Smooth muscle cell (in vitro differentiated cells): ENCODE data around the gene CLSTN2. TPM values are rescaled to one million over a fixed set of nuclear protein-coding genes. Genes with fewer than 3 reads are reported as not detected.

ENCODE experiments used
- DNase-seq: peaks from one replicate; lab custom pipeline; 2025; ENCODE audit not compliant: unreplicated experiment; lab: John Stamatoyannopoulos, UW
- H2AFZ ChIP-seq: fragments of 200-600 bp; sonication (generic); 2 replicates; pipeline ENCODE4 v1.6.0; 2016; ENCODE audit warnings: antibody characterized with exemption, low read depth, mild to moderate bottlenecking
- H3F3A ChIP-seq: fragments of 200-600 bp; sonication (generic); 2 replicates; pipeline ENCODE4 v1.6.0; 2017; ENCODE audit warnings: antibody characterized with exemption, low read depth
- H3K27ac ChIP-seq: fragments of 200-600 bp; sonication (generic); 2 replicates; pipeline ENCODE4 v1.5.1; 2016; ENCODE audit warnings: low read depth, mild to moderate bottlenecking
- H3K27me3 ChIP-seq: fragments of 200-600 bp; sonication (generic); 2 replicates; pipeline ENCODE4 v1.6.1; 2016; ENCODE audit warnings: low read depth, mild to moderate bottlenecking
- H3K36me3 ChIP-seq: fragments of 200-600 bp; sonication (generic); 2 replicates; pipeline ENCODE4 v1.5.1; 2016; ENCODE audit warnings: low read depth
- H3K4me1 ChIP-seq: fragments of 200-600 bp; sonication (generic); 2 replicates; pipeline ENCODE4 v1.5.1; 2016; ENCODE audit warnings: low read depth
- H3K4me2 ChIP-seq: fragments of 200-600 bp; sonication (generic); 2 replicates; pipeline ENCODE4 v1.6.0; 2016; ENCODE audit warnings: mild to moderate bottlenecking
- H3K4me3 ChIP-seq: fragments of 200-600 bp; sonication (generic); 2 replicates; pipeline ENCODE4 v1.5.1; 2016; ENCODE audit warnings: mild to moderate bottlenecking
- H3K79me2 ChIP-seq: fragments of 200-600 bp; sonication (generic); 2 replicates; pipeline ENCODE4 v1.6.0; 2016; ENCODE audit warnings: low read depth, mild to moderate bottlenecking
- H3K9ac ChIP-seq: fragments of 200-600 bp; sonication (generic); 2 replicates; pipeline ENCODE4 v1.6.0; 2016; ENCODE audit warnings: low read depth
- H3K9me3 ChIP-seq: fragments of 200-600 bp; sonication (generic); replicated peaks from 2 replicates; pipeline ENCODE4 v1.5.1; 2016; ENCODE audit warnings: low read depth
- H4K20me1 ChIP-seq: fragments of 200-600 bp; sonication (generic); 2 replicates; pipeline ENCODE4 v1.6.0; 2016; ENCODE audit warnings: low read depth
- WGBS: methylation state at CpG from one replicate; pipeline ENCODE4 v1.1.7; 2016; ENCODE audit warnings: low lambda C conversion rate; 5-methylcytosine and 5-hydroxymethylcytosine counted together
- polyA plus RNA-seq: library from polyadenylated mRNA; unstranded; fragments of >200 nt; fragmentation: Nextera tagmentation; extraction: Ambion mirVana; gene quantifications from 2 replicates; pipeline ENCODE4 v1.2.1, GENCODE V29; 2016
- total RNA-seq: library from RNA; depleted of rRNA; stranded (reverse); fragments of >200 nt; gene quantifications from 2 replicates; pipeline ENCODE4 v1.2.3, GENCODE V29; 2014
- TF ChIP-seq, protein P1 (sequence below): fragments of 200-600 bp; sonication (generic); IDR thresholded peaks from 2 replicates; pipeline ENCODE4 v1.5.1; 2017; ENCODE audit warnings: borderline replicate concordance, mild to moderate bottlenecking, antibody characterized with exemption; ENCODE audit not compliant: insufficient read depth, poor library complexity, severe bottlenecking

CLSTN2 gene
- total and polyA plus RNA-seq, 2 experiments from 2014 or later: 0.91 to 1.5 TPM

DNA sequence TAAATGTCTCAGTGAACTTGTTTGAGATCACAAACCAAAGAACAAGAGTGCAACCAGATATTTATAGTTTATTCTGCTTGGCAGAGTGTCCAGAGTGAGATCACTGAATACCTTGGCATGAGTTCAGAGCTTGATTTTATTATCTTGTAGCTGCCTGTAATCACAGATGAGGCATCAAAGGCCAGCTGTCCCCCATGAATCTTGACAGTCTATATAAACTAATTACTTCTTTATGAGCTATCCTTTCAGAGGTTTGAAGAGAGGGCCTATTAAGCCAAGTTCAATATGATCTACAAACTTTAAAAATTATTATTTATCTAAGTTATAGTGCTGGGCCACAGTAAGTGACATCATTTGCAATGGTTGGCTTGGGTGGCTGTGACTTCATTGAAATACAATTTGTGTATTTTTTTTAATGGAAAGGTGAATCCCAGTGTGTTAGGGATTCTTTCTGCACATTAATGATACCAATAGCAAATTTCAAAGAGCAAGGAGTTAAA lies 251.5 kb downstream of the CLSTN2 start:
- no peak for DNase-seq
- H4K20me1 ChIP-seq: no peaks in the 10 kb centered on the region
- H3K27me3 ChIP-seq: no peaks in the 10 kb centered on the region
- H2AFZ ChIP-seq: no peak overlapping the region
- H3K4me1 ChIP-seq: no peaks in the 10 kb centered on the region
- H3K4me2 ChIP-seq: no peak overlapping the region
- H3K79me2 ChIP-seq: no peaks in the 10 kb centered on the region
- TF ChIP-seq, protein P1, sequence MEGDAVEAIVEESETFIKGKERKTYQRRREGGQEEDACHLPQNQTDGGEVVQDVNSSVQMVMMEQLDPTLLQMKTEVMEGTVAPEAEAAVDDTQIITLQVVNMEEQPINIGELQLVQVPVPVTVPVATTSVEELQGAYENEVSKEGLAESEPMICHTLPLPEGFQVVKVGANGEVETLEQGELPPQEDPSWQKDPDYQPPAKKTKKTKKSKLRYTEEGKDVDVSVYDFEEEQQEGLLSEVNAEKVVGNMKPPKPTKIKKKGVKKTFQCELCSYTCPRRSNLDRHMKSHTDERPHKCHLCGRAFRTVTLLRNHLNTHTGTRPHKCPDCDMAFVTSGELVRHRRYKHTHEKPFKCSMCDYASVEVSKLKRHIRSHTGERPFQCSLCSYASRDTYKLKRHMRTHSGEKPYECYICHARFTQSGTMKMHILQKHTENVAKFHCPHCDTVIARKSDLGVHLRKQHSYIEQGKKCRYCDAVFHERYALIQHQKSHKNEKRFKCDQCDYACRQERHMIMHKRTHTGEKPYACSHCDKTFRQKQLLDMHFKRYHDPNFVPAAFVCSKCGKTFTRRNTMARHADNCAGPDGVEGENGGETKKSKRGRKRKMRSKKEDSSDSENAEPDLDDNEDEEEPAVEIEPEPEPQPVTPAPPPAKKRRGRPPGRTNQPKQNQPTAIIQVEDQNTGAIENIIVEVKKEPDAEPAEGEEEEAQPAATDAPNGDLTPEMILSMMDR: no peak
- H3K36me3 ChIP-seq: no peaks in the 10 kb centered on the region
- no peak overlapping the region for H3K4me3 ChIP-seq
- H3F3A ChIP-seq: no peaks in the 10 kb centered on the region
- H3K9me3 ChIP-seq: no peaks in the 10 kb centered on the region
- H3K27ac ChIP-seq: no peak overlapping the region
- H3K9ac ChIP-seq: no peak overlapping the region

DNA sequence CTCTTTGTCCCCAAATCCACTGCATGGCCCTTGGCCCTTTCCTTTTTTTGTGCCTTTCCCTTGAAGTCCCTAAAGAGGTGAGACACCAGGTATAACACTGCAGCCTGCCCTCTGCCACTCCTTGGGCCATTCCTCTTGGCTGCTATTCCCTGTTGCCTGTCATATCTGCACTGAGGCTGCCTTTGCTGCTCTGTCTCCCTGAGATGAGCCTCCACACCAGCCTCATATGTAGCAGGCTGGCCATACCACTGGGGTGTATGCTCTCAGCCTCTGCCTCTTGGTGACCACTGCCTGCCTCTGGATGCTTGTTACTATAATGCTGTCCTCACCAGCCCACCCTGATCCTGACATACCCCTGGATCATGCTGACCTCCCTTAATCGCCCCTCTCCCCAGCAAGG lies 252.0 kb downstream of the CLSTN2 start:
- no peak overlapping the region for H3K4me2 ChIP-seq
- H3K79me2 ChIP-seq: no peaks in the 10 kb centered on the region
- H3K27ac ChIP-seq: no peak overlapping the region
- H3K4me3 ChIP-seq: no peak overlapping the region
- H3F3A ChIP-seq: no peaks in the 10 kb centered on the region
- no peaks in the 10 kb centered on the region for H3K9me3 ChIP-seq
- H3K9ac ChIP-seq: no peak overlapping the region
- no peaks in the 10 kb centered on the region for H3K27me3 ChIP-seq
- no peaks in the 10 kb centered on the region for H3K36me3 ChIP-seq
- no peak overlapping the region for H2AFZ ChIP-seq
- TF ChIP-seq, protein P1: no peak
- no peak for DNase-seq
- H3K4me1 ChIP-seq: no peaks in the 10 kb centered on the region
- 91% methylated on average over 1 of the region's 1 CpG for WGBS
- no peaks in the 10 kb centered on the region for H4K20me1 ChIP-seq

DNA sequence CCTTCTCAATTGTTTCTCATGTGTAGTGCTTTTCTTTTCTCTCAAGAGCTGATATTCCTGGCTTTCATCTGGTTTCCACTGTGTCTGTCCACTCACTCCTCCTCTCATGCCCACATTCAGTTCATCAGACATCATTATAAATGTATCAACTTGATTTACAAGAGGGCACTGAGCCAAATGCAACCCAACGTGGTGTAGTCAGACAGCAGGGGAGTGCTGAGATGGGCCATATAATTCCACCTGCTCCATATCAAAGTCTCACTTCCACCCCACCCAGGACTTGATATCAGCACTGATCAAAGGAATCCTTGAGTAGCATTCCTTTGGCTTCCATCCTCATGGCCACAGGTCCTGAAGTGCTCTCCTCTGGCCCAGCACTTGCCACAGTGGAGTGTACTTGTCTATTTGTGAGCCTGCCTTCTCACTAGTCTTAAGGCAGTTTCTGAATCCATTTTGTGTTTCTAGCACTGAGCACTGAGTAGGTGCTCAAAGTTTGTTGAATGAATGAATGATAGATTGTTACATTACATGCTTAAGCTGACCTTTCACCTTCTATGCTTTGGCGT lies 252.8 kb downstream of the CLSTN2 start:
- 93% methylated on average over 2 of the region's 2 CpGs for WGBS
- TF ChIP-seq, protein P1: no peak
- DNase-seq: no peak
- no peaks in the 10 kb centered on the region for H3F3A ChIP-seq
- H3K36me3 ChIP-seq: no peaks in the 10 kb centered on the region
- no peaks in the 10 kb centered on the region for H3K9me3 ChIP-seq
- H3K27ac ChIP-seq: no peak overlapping the region
- no peaks in the 10 kb centered on the region for H3K4me1 ChIP-seq
- no peaks in the 10 kb centered on the region for H4K20me1 ChIP-seq
- H3K4me3 ChIP-seq: no peak overlapping the region
- H3K4me2 ChIP-seq: no peak overlapping the region
- H3K9ac ChIP-seq: no peak overlapping the region
- no peaks in the 10 kb centered on the region for H3K27me3 ChIP-seq
- no peaks in the 10 kb centered on the region for H3K79me2 ChIP-seq
- no peak overlapping the region for H2AFZ ChIP-seq

DNA sequence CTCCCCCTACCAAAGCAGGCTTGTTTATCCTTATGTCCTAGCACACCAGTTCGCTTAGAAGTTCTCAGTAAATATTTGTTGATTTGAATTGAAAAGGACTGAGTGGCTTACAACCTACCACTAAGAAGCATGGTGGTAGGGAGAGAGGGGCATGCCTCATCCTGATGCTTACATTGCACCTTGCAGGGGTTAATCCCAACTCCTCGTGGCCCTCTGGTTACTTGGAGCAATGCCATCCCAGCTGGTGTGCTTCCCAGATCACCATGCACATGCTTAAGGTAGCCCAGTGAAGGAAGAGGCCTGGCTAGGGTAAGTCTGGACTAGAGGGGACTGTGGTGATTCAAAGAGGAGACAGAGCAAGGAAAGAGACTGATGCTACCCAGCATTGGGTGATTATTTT lies 253.3 kb downstream of the CLSTN2 start:
- Histone ChIP-seq H3K27me3 (no peaks in the 10 kb centered on the region), H3K27ac (no peak overlapping the region), H3K4me3 (no peak overlapping the region), H3K79me2 (no peaks in the 10 kb centered on the region), H3K36me3 (no peaks in the 10 kb centered on the region), H3K4me1 (no peaks in the 10 kb centered on the region), H3K4me2 (no peak overlapping the region), H4K20me1 (no peaks in the 10 kb centered on the region), H3K9ac (no peak overlapping the region), H3F3A (no peaks in the 10 kb centered on the region), H3K9me3 (no peaks in the 10 kb centered on the region), H2AFZ (no peak overlapping the region)
- 74% methylated on average over 2 of the region's 2 CpGs for WGBS
- no peak for DNase-seq
- TF ChIP-seq, protein P1: no peak
